NB4 (cell line): Measurements from ENCODE around the gene PRSS50.

Experiments
- CTCF ChIP-seq: IDR thresholded peaks from one replicate; pipeline ENCODE4 v1.5.1; 2012; ENCODE audit warnings: low read depth, low read length
- POLR2A ChIP-seq: IDR thresholded peaks from 2 replicates; pipeline ENCODE4 v1.6.1; 2011; ENCODE audit warnings: mild to moderate bottlenecking; ENCODE audit not compliant: insufficient read length; ENCODE audit errors: extremely low read depth

DNA sequence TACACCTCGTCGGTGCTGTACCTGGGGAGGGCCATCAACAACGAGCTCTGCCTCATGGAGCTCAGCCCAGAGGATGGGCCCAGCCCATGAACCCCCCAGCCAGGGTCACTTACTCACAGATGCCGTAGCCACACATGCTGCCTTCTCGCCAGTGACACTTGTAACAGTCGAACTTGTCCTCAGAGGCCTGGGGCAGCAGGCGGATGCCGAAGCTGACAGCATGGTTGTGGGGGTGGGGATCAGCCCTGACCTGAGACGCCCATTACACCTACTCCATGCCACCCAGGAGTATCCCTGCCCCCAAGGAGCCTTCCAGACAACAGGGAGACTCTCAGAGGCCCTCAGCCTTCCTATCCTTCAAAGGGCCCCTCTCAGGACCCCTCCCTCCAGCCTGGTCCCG is 36.3 kb downstream of the PRSS50 start:
- TF ChIP-seq CTCF (no peak), POLR2A (no peak)
